Measurements from ENCODE around the gene GEMIN4.
A peak's percentile ranks its signal among the peaks of the same experiment; 100 is the strongest.

The GEMIN4 gene

GRCh38 chr17:737561-738113 lies 14.4 kb downstream of the GEMIN4 start:
- Mint-ChIP-seq H3K27me3 (no peaks in the 10 kb centered on the region), H3K36me3 (peaks cover 12% of the 10 kb centered on the region), H3K27ac (no peak overlapping the region), H3K4me1 (peaks cover 30% of the 10 kb centered on the region), H3K4me3 (no peak overlapping the region), H3K9me3 (no peaks in the 10 kb centered on the region)
- no peak for ATAC-seq

- Mint-ChIP-seq H3K9me3 (no peaks in the 10 kb centered on the region), H3K27ac (no peak overlapping the region), H3K36me3 (peaks cover 7% of the 10 kb centered on the region), H3K4me1 (peaks cover 15% of the 10 kb centered on the region), H3K27me3 (no peaks in the 10 kb centered on the region), H3K4me3 (peak overlapping the region; percentile 86)
- ATAC-seq, result no peak
Measured at GRCh38 chr17:733743-734142, 18.3 kb downstream of the GEMIN4 start.

- Mint-ChIP-seq H3K4me1 (peaks cover 15% of the 10 kb centered on the region), H3K36me3 (peaks cover under 1% of the 10 kb centered on the region), H3K27ac (peak overlapping the region; percentile 70), H3K27me3 (no peaks in the 10 kb centered on the region), H3K4me3 (peak overlapping the region; percentile 86), H3K9me3 (no peaks in the 10 kb centered on the region)
- ATAC-seq, result peak; percentile 58
Measured at GRCh38 chr17:732902-733720, 19.0 kb downstream of the GEMIN4 start.

GRCh38 chr17:732067-732901 lies 19.8 kb downstream of the GEMIN4 start, which contains the start of gene TLCD3A:
TSS of gene TLCD3A (plus strand) at chr17:732596. CDS start at chr17:732648, 52 bp downstream.
- H3K4me3 Mint-ChIP-seq, result peak within 1 kb of the TSS; percentile 86
- ATAC-seq, result peak; percentile 75
- peak within 1 kb of the TSS; percentile 70 for H3K27ac Mint-ChIP-seq
- no peaks in the 10 kb centered on the region for H3K9me3 Mint-ChIP-seq
- no peaks in the 10 kb centered on the region for H3K36me3 Mint-ChIP-seq
- H3K27me3 Mint-ChIP-seq, result no peaks in the 10 kb centered on the region
- peaks cover 15% of the 10 kb centered on the region for H3K4me1 Mint-ChIP-seq

GRCh38 chr17:731644-732066 lies 20.4 kb downstream of the GEMIN4 start:
- H3K4me3 Mint-ChIP-seq, result peak overlapping the region; percentile 72
- no peaks in the 10 kb centered on the region for H3K9me3 Mint-ChIP-seq
- H3K27me3 Mint-ChIP-seq, result no peaks in the 10 kb centered on the region
- H3K36me3 Mint-ChIP-seq, result no peaks in the 10 kb centered on the region
- no peak overlapping the region for H3K27ac Mint-ChIP-seq
- peak; percentile 44 for ATAC-seq
- H3K4me1 Mint-ChIP-seq, result peaks cover 15% of the 10 kb centered on the region

- Mint-ChIP-seq H3K4me1 (peaks cover 15% of the 10 kb centered on the region), H3K36me3 (no peaks in the 10 kb centered on the region), H3K4me3 (no peak overlapping the region), H3K27me3 (no peaks in the 10 kb centered on the region), H3K27ac (no peak overlapping the region), H3K9me3 (no peaks in the 10 kb centered on the region)
- ATAC-seq, result no peak
Measured at GRCh38 chr17:728911-729310, 23.2 kb downstream of the GEMIN4 start.

- Mint-ChIP-seq H3K9me3 (no peaks in the 10 kb centered on the region), H3K4me3 (no peak overlapping the region), H3K27me3 (no peaks in the 10 kb centered on the region), H3K36me3 (no peaks in the 10 kb centered on the region), H3K27ac (no peak overlapping the region), H3K4me1 (peaks cover 2% of the 10 kb centered on the region)
- no peak for ATAC-seq
Measured at GRCh38 chr17:726271-726919, 25.7 kb downstream of the GEMIN4 start.

GRCh38 chr17:725746-726145 lies 26.3 kb downstream of the GEMIN4 start:
- no peaks in the 10 kb centered on the region for H3K36me3 Mint-ChIP-seq
- no peak for ATAC-seq
- H3K27me3 Mint-ChIP-seq, result no peaks in the 10 kb centered on the region
- H3K4me3 Mint-ChIP-seq, result no peak overlapping the region
- no peaks in the 10 kb centered on the region for H3K4me1 Mint-ChIP-seq
- H3K27ac Mint-ChIP-seq, result no peak overlapping the region
- H3K9me3 Mint-ChIP-seq, result no peaks in the 10 kb centered on the region

- no peaks in the 10 kb centered on the region for H3K36me3 Mint-ChIP-seq
- ATAC-seq, result no peak
- H3K27ac Mint-ChIP-seq, result no peak overlapping the region
- no peaks in the 10 kb centered on the region for H3K9me3 Mint-ChIP-seq
- no peaks in the 10 kb centered on the region for H3K4me1 Mint-ChIP-seq
- no peak overlapping the region for H3K4me3 Mint-ChIP-seq
- H3K27me3 Mint-ChIP-seq, result no peaks in the 10 kb centered on the region
Measured at GRCh38 chr17:725084-725483, 27.0 kb downstream of the GEMIN4 start.

- Mint-ChIP-seq H3K27ac (no peak overlapping the region), H3K9me3 (no peaks in the 10 kb centered on the region), H3K4me3 (no peak overlapping the region), H3K27me3 (no peaks in the 10 kb centered on the region), H3K36me3 (no peaks in the 10 kb centered on the region), H3K4me1 (peaks cover 10% of the 10 kb centered on the region)
- ATAC-seq, result no peak
Measured at GRCh38 chr17:721540-721937, 30.5 kb downstream of the GEMIN4 start.

GRCh38 chr17:720706-721539 lies 31.1 kb downstream of the GEMIN4 start:
- Mint-ChIP-seq H3K36me3 (no peaks in the 10 kb centered on the region), H3K9me3 (no peaks in the 10 kb centered on the region), H3K4me1 (peaks cover 10% of the 10 kb centered on the region), H3K27ac (no peak overlapping the region), H3K4me3 (no peak overlapping the region), H3K27me3 (no peaks in the 10 kb centered on the region)
- no peak for ATAC-seq

- no peak for ATAC-seq
- peaks cover 20% of the 10 kb centered on the region for H3K4me1 Mint-ChIP-seq
- H3K36me3 Mint-ChIP-seq, result no peaks in the 10 kb centered on the region
- no peak overlapping the region for H3K27ac Mint-ChIP-seq
- H3K9me3 Mint-ChIP-seq, result no peaks in the 10 kb centered on the region
- no peak overlapping the region for H3K4me3 Mint-ChIP-seq
- H3K27me3 Mint-ChIP-seq, result no peaks in the 10 kb centered on the region
Measured at GRCh38 chr17:718075-718474, 34.0 kb downstream of the GEMIN4 start.

GRCh38 chr17:708132-708531 lies 43.9 kb downstream of the GEMIN4 start:
- H3K4me1 Mint-ChIP-seq, result peaks cover 36% of the 10 kb centered on the region
- no peak for ATAC-seq
- H3K9me3 Mint-ChIP-seq, result no peaks in the 10 kb centered on the region
- peaks cover 30% of the 10 kb centered on the region for H3K36me3 Mint-ChIP-seq
- no peak overlapping the region for H3K27ac Mint-ChIP-seq
- H3K4me3 Mint-ChIP-seq, result no peak overlapping the region
- H3K27me3 Mint-ChIP-seq, result no peaks in the 10 kb centered on the region

- no peaks in the 10 kb centered on the region for H3K27me3 Mint-ChIP-seq
- H3K36me3 Mint-ChIP-seq, result peaks cover 30% of the 10 kb centered on the region
- H3K9me3 Mint-ChIP-seq, result no peaks in the 10 kb centered on the region
- no peak for ATAC-seq
- no peak overlapping the region for H3K27ac Mint-ChIP-seq
- H3K4me3 Mint-ChIP-seq, result no peak overlapping the region
- H3K4me1 Mint-ChIP-seq, result peaks cover 26% of the 10 kb centered on the region
Measured at GRCh38 chr17:705863-706262, 46.2 kb downstream of the GEMIN4 start.
